HCT116 (cell line): Measurements from ENCODE around the gene PXMP2. TPM values are rescaled to one million over a fixed set of nuclear protein-coding genes. Genes with fewer than 3 reads are reported as not detected.

Experiments used
- ATAC-seq: fragments of 200-7000 bp; cut with Tn5 transposase; 2 replicates; pipeline ENCODE4 v1.9.1; 2020; ENCODE audit warnings: mild to moderate bottlenecking, moderate library complexity
- BruUV-seq: library from RNA; stranded (reverse); fragments of 400-500 nt; replicated peaks from 2 replicates; lab custom pipeline; 2021; lab: Mats Ljungman, UMichigan
- CTCF ChIA-PET: fragments of 300-600 bp; sonication (Branson Sonifier 250); formaldehyde crosslinking; loops from one replicate; lab custom pipeline; 2021; ENCODE audit warnings: antibody characterized with exemption; lab: Charles Lee
- POLR2A ChIA-PET: fragments of 300-600, 350-600 bp; sonication (Branson Sonifier 250); formaldehyde crosslinking; loops from one replicate; lab custom pipeline; 2021; ENCODE audit warnings: antibody characterized with exemption; lab: Charles Lee
- RAD21 ChIA-PET, 2 experiments: fragments of 300-600 bp; sonication (Branson Sonifier 250); formaldehyde crosslinking; loops; one replicate each; lab custom pipeline; 2023; ENCODE audit warnings: low total read pairs in 2 of 2; ENCODE audit not compliant: uncharacterized antibody in 2 of 2, unreplicated experiment in 2 of 2, low non-redundant PET in 1 of 2; lab: Charles Lee
- DNase-seq: peaks from one replicate; pipeline ENCODE4 v3.0.0-alpha.2; 2010; ENCODE audit warnings: low read depth, low spot score
- H2AFZ ChIP-seq: fragments of 200-600 bp; shearing (Covaris generic), sonication (generic); 2 replicates; pipeline ENCODE4 v1.6.1; 2017; ENCODE audit warnings: low read depth, mixed run types, mixed read lengths, antibody characterized with exemption, low read length; ENCODE audit not compliant: poor library complexity, severe bottlenecking
- H3K27ac ChIP-seq: 2 replicates; pipeline ENCODE4 v1.5.1; 2012; ENCODE audit warnings: low read depth, low read length
- H3K27me3 ChIP-seq: fragments of 200-600 bp; sonication (generic); 2 replicates; pipeline ENCODE4 v1.6.1; 2016; ENCODE audit warnings: mixed run types, low read length, mixed read lengths; ENCODE audit not compliant: insufficient read depth
- H3K36me3 ChIP-seq, 2 experiments: fragments of 200-500 bp in 1 of 2; fragments of 200-600 bp in 1 of 2; sonication (Bioruptor generic) in 1 of 2; sonication (generic) in 1 of 2; 2 replicates each; pipeline versions ENCODE4 v1.5.1 to v1.6.1; 2014 to 2016; ENCODE audit warnings: low read length in 2 of 2, inconsistent platforms in 1 of 2, mixed read lengths in 1 of 2, mixed run types in 1 of 2; ENCODE audit not compliant: insufficient read depth in 2 of 2, control insufficient read depth in 1 of 2
- H3K4me1 ChIP-seq, 2 experiments: fragments of 200-600 bp in 1 of 2; sonication (generic) in 1 of 2; 2 replicates each; pipeline versions ENCODE4 v1.5.1 to v1.6.1; 2012 to 2017; ENCODE audit warnings: low read length in 2 of 2, inconsistent platforms in 1 of 2, mild to moderate bottlenecking in 1 of 2, mixed read lengths in 1 of 2, mixed run types in 1 of 2, moderate library complexity in 1 of 2; ENCODE audit not compliant: insufficient read depth in 2 of 2, control insufficient read depth in 1 of 2
- H3K4me2 ChIP-seq: fragments of 200-600 bp; sonication (generic); 2 replicates; pipeline ENCODE4 v1.6.1; 2017; ENCODE audit warnings: mixed run types, low read length, mixed read lengths
- H3K4me3 ChIP-seq, 2 experiments: fragments of 200-600 bp in 1 of 2; sonication (generic) in 1 of 2; replicated peaks in 1 of 2; 2 replicates each; pipeline ENCODE4 v1.5.1; 2011 to 2016; ENCODE audit warnings: low read length in 2 of 2, control low read depth in 1 of 2, low read depth in 1 of 2, mild to moderate bottlenecking in 1 of 2, mixed read lengths in 1 of 2, mixed run types in 1 of 2
- H3K79me2 ChIP-seq: fragments of 200-600 bp; sonication (generic); 2 replicates; pipeline ENCODE4 v1.6.1; 2017; ENCODE audit warnings: mild to moderate bottlenecking, mixed run types, low read length, moderate library complexity, mixed read lengths; ENCODE audit not compliant: insufficient read depth
- H3K9ac ChIP-seq: fragments of 200-600 bp; sonication (generic); 2 replicates; pipeline ENCODE4 v1.6.1; 2016; ENCODE audit warnings: low read length, mixed read lengths
- H3K9me2 ChIP-seq: fragments of 200-600 bp; sonication (generic), shearing (Covaris generic); 2 replicates; pipeline ENCODE4 v1.6.1; 2017; ENCODE audit warnings: mixed run types, mild to moderate bottlenecking, moderate library complexity; ENCODE audit not compliant: insufficient read depth
- H3K9me3 ChIP-seq, 2 experiments: fragments of 200-500 bp in 1 of 2; fragments of 200-600 bp in 1 of 2; sonication (Bioruptor generic) in 1 of 2; sonication (generic) in 1 of 2; 2 replicates each; pipeline ENCODE4 v1.6.1; 2014 to 2017; ENCODE audit warnings: low read length in 2 of 2, mixed read lengths in 2 of 2, inconsistent platforms in 1 of 2, low read depth in 1 of 2, mild to moderate bottlenecking in 1 of 2, mixed run types in 1 of 2, moderate library complexity in 1 of 2; ENCODE audit not compliant: control insufficient read depth in 1 of 2, insufficient read depth in 1 of 2
- H4K20me1 ChIP-seq: fragments of 200-600 bp; sonication (generic), shearing (Covaris generic); 2 replicates; pipeline ENCODE4 v1.6.1; 2017; ENCODE audit warnings: mixed run types, mild to moderate bottlenecking, moderate library complexity; ENCODE audit not compliant: insufficient read depth
- CBX3 ChIP-seq: IDR thresholded peaks from 2 replicates; pipeline ENCODE4 v1.6.1; 2012; ENCODE audit warnings: low read depth
- CEBPB ChIP-seq: IDR thresholded peaks from 2 replicates; pipeline ENCODE4 v1.6.1; 2012; ENCODE audit warnings: low read depth
- CTCF ChIP-seq, 3 experiments: fragments of 200-600 bp in 1 of 3; sonication (generic) in 1 of 3; IDR thresholded peaks in 2 of 3; conservative IDR thresholded peaks in 1 of 3; 2 replicates each; pipeline ENCODE4 v1.5.1; 2012 to 2017; ENCODE audit warnings: low read depth in 2 of 3, low read length in 2 of 3, antibody characterized with exemption in 1 of 3, borderline replicate concordance in 1 of 3, control low read depth in 1 of 3, mild to moderate bottlenecking in 1 of 3, mixed read lengths in 1 of 3, mixed run types in 1 of 3, moderate library complexity in 1 of 3; ENCODE audit not compliant: insufficient read depth in 1 of 3
- EGR1 ChIP-seq: IDR thresholded peaks from 2 replicates; pipeline ENCODE4 v1.6.1; 2012; ENCODE audit warnings: low read depth
- ELF1 ChIP-seq: IDR thresholded peaks from 2 replicates; pipeline ENCODE4 v1.6.1; 2012; ENCODE audit warnings: low read depth, borderline replicate concordance
- EZH2 ChIP-seq: fragments of 200-600 bp; sonication (generic); IDR thresholded peaks from 2 replicates; pipeline ENCODE4 v1.6.1; 2017; ENCODE audit warnings: antibody characterized with exemption, mixed run types
- EZH2phosphoT487 ChIP-seq: fragments of 200-600 bp; IDR thresholded peaks from 2 replicates; pipeline ENCODE4 v1.6.1; 2018; ENCODE audit warnings: antibody characterized with exemption, borderline replicate concordance
- FOSL1 ChIP-seq: IDR thresholded peaks from 2 replicates; pipeline ENCODE4 v1.6.1; 2012; ENCODE audit warnings: low read depth
- POLR2A ChIP-seq: IDR thresholded peaks from 2 replicates; pipeline ENCODE4 v1.7.0; 2011; ENCODE audit warnings: borderline replicate concordance; ENCODE audit not compliant: insufficient read depth, insufficient read length; ENCODE audit errors: extremely low read depth
- POLR2AphosphoS5 ChIP-seq: IDR thresholded peaks from 2 replicates; pipeline ENCODE4 v1.6.1; 2011; ENCODE audit warnings: mild to moderate bottlenecking, low read depth, low read length, moderate library complexity
- RAD21 ChIP-seq: IDR thresholded peaks from 2 replicates; pipeline ENCODE4 v1.6.1; 2012; ENCODE audit warnings: low read depth, mild to moderate bottlenecking
- SIN3A ChIP-seq: IDR thresholded peaks from 2 replicates; pipeline ENCODE4 v1.6.1; 2012; ENCODE audit warnings: low read depth
- SP1 ChIP-seq: IDR thresholded peaks from 2 replicates; pipeline ENCODE4 v1.6.1; 2012; ENCODE audit warnings: low read depth
- SRF ChIP-seq: IDR thresholded peaks from 2 replicates; pipeline ENCODE4 v1.6.1; 2012; ENCODE audit warnings: low read depth
- YY1 ChIP-seq: IDR thresholded peaks from 2 replicates; pipeline ENCODE4 v1.6.1; 2011; ENCODE audit warnings: low read length, low read depth, moderate library complexity, mild to moderate bottlenecking; ENCODE audit not compliant: insufficient replicate concordance; ENCODE audit errors: extremely low read depth
- ZNF274 ChIP-seq: fragments of 200-500 bp; sonication (Bioruptor generic); IDR thresholded peaks from 2 replicates; pipeline ENCODE4 v1.6.1; 2014; ENCODE audit warnings: mild to moderate bottlenecking, low read depth, low read length, inconsistent platforms
- intact Hi-C: fragments of 100-400 bp; cut with micrococcal nuclease; formaldehyde crosslinking; loops from 2 replicates; pipeline ENCODE4 v1.10.0; 2022
- total RNA-seq: library from RNA; stranded (reverse); gene quantifications from one replicate; pipeline ENCODE4 v1.2.1, GENCODE V29; 2021; ENCODE audit not compliant: unreplicated experiment
- TF ChIP-seq, protein P1 (sequence below): IDR thresholded peaks from 2 replicates; pipeline ENCODE4 v1.6.1; 2012; ENCODE audit warnings: low read depth
- TF ChIP-seq, protein P2 (sequence below): IDR thresholded peaks from 2 replicates; pipeline ENCODE4 v1.6.1; 2012

Gene PXMP2
- total RNA-seq, 1 experiment from 2014 or later, result 30.9 TPM

DNA sequence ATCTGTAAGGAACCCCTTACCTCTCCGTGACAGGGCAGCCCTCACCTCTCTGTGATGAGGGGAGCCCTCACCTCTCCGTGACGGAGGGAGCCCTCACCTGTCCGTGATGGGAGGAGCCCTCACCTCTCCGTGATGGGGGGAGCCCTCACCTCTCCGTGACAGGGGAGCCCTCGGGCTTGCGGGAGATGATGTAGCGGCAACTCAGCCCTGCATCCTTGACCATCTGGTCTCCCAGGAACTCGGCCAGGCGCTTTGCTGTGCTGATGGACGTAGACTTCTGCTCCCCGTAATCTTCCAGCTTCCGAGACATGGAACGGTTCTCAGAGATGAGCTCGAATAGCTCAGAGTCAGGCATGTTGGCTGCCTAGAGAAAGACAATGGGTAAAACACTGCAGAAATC is 28.2 kb upstream of the PXMP2 start (continued):
- TF ChIP-seq, protein P1, sequence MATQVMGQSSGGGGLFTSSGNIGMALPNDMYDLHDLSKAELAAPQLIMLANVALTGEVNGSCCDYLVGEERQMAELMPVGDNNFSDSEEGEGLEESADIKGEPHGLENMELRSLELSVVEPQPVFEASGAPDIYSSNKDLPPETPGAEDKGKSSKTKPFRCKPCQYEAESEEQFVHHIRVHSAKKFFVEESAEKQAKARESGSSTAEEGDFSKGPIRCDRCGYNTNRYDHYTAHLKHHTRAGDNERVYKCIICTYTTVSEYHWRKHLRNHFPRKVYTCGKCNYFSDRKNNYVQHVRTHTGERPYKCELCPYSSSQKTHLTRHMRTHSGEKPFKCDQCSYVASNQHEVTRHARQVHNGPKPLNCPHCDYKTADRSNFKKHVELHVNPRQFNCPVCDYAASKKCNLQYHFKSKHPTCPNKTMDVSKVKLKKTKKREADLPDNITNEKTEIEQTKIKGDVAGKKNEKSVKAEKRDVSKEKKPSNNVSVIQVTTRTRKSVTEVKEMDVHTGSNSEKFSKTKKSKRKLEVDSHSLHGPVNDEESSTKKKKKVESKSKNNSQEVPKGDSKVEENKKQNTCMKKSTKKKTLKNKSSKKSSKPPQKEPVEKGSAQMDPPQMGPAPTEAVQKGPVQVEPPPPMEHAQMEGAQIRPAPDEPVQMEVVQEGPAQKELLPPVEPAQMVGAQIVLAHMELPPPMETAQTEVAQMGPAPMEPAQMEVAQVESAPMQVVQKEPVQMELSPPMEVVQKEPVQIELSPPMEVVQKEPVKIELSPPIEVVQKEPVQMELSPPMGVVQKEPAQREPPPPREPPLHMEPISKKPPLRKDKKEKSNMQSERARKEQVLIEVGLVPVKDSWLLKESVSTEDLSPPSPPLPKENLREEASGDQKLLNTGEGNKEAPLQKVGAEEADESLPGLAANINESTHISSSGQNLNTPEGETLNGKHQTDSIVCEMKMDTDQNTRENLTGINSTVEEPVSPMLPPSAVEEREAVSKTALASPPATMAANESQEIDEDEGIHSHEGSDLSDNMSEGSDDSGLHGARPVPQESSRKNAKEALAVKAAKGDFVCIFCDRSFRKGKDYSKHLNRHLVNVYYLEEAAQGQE, result no peak
- TF ChIP-seq RAD21 (no peak), ELF1 (no peak), CTCF (IDR thresholded peaks at IDR 0.05 in 2 of 3, conservative IDR thresholded peaks at IDR 0.05 in 1 of 3; ENCODE audit: borderline replicate concordance in 1 of 3, insufficient read depth in 1 of 3, low read depth in 2 of 3, low read length in 2 of 3) (no peak), FOSL1 (no peak), CBX3 (no peak), SP1 (no peak), SRF (no peak)

DNA sequence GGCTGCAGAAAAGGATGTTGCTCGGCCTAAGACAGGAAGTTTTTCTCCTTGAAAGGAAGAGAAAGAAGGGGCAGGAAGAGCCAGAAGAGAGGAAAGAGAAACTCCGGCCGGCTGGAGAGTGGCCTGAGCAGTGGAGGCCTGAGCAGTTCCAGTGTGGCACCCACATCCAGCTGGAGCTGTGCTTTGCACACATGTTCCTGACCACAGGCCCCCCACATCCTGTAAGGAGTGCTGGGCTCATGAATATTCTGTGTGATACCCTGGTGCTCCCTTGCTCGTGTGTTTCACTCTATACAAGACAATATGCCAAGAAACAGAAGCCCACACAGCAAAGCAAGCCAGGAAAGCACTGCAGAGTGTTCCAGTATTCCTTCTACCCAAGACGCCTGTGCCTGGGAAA is 27.3 kb upstream of the PXMP2 start:
- H3K9me2 ChIP-seq, result no peaks in the 10 kb centered on the region
- ChIA-PET RAD21 (no interaction called here), CTCF (no interaction called here), POLR2A (no interaction called here)
- peaks cover 62 to 76% of the 10 kb centered on the region in 2 experiments for H3K36me3 ChIP-seq
- no peak overlapping the region for H3K4me2 ChIP-seq
- H3K27me3 ChIP-seq, result no peaks in the 10 kb centered on the region
- H3K9ac ChIP-seq, result no peak overlapping the region
- no peaks in the 10 kb centered on the region for H3K9me3 ChIP-seq
- H4K20me1 ChIP-seq, result no peaks in the 10 kb centered on the region
- 0 out of 2 replicates have a peak, but pooled peaks cover 3% of the 10 kb centered on the region for H3K79me2 ChIP-seq
- no TSS peak for BruUV-seq
- H2AFZ ChIP-seq, result no peak overlapping the region
- H3K4me3 ChIP-seq, result no peak overlapping the region
- ATAC-seq (no peak), DNase-seq (no peak)
- no peak overlapping the region for H3K27ac ChIP-seq
- H3K4me1 ChIP-seq, result no peaks in the 10 kb centered on the region
- intact Hi-C loops, result no loop called here
- TF ChIP-seq, protein P2, sequence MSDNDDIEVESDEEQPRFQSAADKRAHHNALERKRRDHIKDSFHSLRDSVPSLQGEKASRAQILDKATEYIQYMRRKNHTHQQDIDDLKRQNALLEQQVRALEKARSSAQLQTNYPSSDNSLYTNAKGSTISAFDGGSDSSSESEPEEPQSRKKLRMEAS, result no peak
- TF ChIP-seq CEBPB (no peak), ZNF274 (no peak), EZH2 (no peak), CBX3 (no peak), EGR1 (no peak), RAD21 (no peak), YY1 (no peak), EZH2phosphoT487 (no peak), SIN3A (no peak), POLR2AphosphoS5 (no peak), ELF1 (no peak), CTCF (IDR thresholded peaks at IDR 0.05 in 2 of 3, conservative IDR thresholded peaks at IDR 0.05 in 1 of 3; ENCODE audit: borderline replicate concordance in 1 of 3, insufficient read depth in 1 of 3, low read depth in 2 of 3, low read length in 2 of 3) (no peak), SRF (no peak), POLR2A (no peak), SP1 (no peak)
